C4-2B (cell line): Measurements from ENCODE around the gene ANP32B.

Experiments used
- ZFX ChIP-seq: fragments of 450-650 bp; IDR thresholded peaks from 2 replicates; pipeline ENCODE4 v1.6.1; 2017
- TF ChIP-seq, protein P1 (sequence below): fragments of 450-650 bp; conservative IDR thresholded peaks from 2 replicates; pipeline ENCODE4 v1.5.1; 2017; ENCODE audit warnings: mild to moderate bottlenecking

DNA sequence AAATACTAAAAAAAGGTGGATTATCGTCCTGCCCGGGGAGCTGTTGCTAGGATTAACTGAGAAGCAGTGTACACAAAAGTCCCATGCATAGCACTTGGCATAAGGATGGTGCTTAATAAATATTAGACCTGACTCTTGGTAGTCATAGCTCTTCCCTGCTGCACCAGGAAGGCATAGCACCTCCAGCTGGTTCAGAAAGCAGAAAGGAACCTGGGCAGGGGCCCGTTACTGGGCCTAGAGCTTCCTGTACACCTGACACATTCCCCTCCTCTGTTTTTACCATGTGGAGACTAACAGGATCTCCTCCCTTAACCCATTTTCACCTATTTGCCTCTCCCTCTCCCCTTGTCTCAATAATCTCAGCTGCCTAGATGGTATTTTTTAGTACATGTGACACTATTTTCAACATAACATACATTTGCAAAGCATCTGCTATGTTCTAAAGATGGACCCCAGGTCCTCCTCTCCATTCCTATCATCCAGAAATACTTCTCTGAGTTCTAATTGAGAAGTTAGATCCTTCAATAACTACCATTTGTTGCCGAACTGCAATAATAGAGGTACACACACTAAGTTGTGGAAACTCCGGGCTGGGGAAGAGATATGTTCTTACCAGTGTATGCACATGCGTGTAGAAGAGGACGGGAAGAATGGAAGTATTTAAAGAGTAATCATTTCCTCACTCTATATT is 3.2 kb upstream of the ANP32B start:
- TF ChIP-seq, protein P1, sequence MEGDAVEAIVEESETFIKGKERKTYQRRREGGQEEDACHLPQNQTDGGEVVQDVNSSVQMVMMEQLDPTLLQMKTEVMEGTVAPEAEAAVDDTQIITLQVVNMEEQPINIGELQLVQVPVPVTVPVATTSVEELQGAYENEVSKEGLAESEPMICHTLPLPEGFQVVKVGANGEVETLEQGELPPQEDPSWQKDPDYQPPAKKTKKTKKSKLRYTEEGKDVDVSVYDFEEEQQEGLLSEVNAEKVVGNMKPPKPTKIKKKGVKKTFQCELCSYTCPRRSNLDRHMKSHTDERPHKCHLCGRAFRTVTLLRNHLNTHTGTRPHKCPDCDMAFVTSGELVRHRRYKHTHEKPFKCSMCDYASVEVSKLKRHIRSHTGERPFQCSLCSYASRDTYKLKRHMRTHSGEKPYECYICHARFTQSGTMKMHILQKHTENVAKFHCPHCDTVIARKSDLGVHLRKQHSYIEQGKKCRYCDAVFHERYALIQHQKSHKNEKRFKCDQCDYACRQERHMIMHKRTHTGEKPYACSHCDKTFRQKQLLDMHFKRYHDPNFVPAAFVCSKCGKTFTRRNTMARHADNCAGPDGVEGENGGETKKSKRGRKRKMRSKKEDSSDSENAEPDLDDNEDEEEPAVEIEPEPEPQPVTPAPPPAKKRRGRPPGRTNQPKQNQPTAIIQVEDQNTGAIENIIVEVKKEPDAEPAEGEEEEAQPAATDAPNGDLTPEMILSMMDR: no peak
- no peak for TF ChIP-seq ZFX
